Iris pigment epithelial cell (primary cell): ENCODE data around the gene ZNF285.
"Not testable (repeated sequence)": the region's sequence is repeated elsewhere in the genome, so short reads cannot be mapped to it uniquely, and the experiment has no call there.

Experiments used
- DNase-seq: peaks from one replicate; pipeline ENCODE4 v3.0.0-alpha.2; 2011; ENCODE audit warnings: low read depth

ZNF285 gene

GRCh38 chr19:44401139-44402115 lies at the start of gene ZNF285:
ZNF285 (minus strand) TSS chr19:44401608; CDS start chr19:44397213, 4,395 bp downstream.
- peak; percentile 96 for DNase-seq

- peak; percentile 98 for DNase-seq
Measured at GRCh38 chr19:44447916-44448674, 46.7 kb upstream of the ZNF285 start, which contains the start of gene ZNF229. ZNF229 (minus strand) TSS chr19:44448472; CDS start chr19:44442847, 5,625 bp downstream.

GRCh38 chr19:44438441-44438840 lies 37.0 kb upstream of the ZNF285 start:
- no peak for DNase-seq

- no peak for DNase-seq
Measured at GRCh38 chr19:44435441-44435840, 34.0 kb upstream of the ZNF285 start.

- DNase-seq: peak; percentile 3
Measured at GRCh38 chr19:44430956-44431355, 29.5 kb upstream of the ZNF285 start.

- not testable (repeated sequence) for DNase-seq
Measured at GRCh38 chr19:44415553-44415952, 14.1 kb upstream of the ZNF285 start.

- peak; percentile 6 for DNase-seq
Measured at GRCh38 chr19:44389268-44389667, 12.1 kb downstream of the ZNF285 start.

- DNase-seq: no peak
Measured at GRCh38 chr19:44374789-44375188, 26.6 kb downstream of the ZNF285 start.

GRCh38 chr19:44371815-44372480 lies 29.5 kb downstream of the ZNF285 start:
- no peak for DNase-seq

- DNase-seq: no peak
Measured at GRCh38 chr19:44367024-44367423, 34.4 kb downstream of the ZNF285 start.

- peak; percentile 94 for DNase-seq
Measured at GRCh38 chr19:44356383-44357111, 44.9 kb downstream of the ZNF285 start, which contains the start of gene ZNF112. ZNF112 (minus strand) TSS chr19:44356680; CDS start chr19:44340539, 16,141 bp downstream.

- no peak for DNase-seq
Measured at GRCh38 chr19:44346556-44346955, 54.9 kb downstream of the ZNF285 start.

- DNase-seq: no peak
Measured at GRCh38 chr19:44345959-44346358, 55.4 kb downstream of the ZNF285 start.

- no peak for DNase-seq
Measured at GRCh38 chr19:44344255-44344654, 57.2 kb downstream of the ZNF285 start.

GRCh38 chr19:44341794-44342193 lies 59.6 kb downstream of the ZNF285 start:
- no peak for DNase-seq

- DNase-seq: not testable (repeated sequence)
Measured at GRCh38 chr19:44334639-44335038, 66.8 kb downstream of the ZNF285 start.
